ENCODE data around the gene PCDH9.

- TF ChIP-seq CTCF (IDR thresholded peaks at IDR 0.05; ENCODE audit: low read depth, low read length) (no peak), EZH2phosphoT487 (IDR thresholded peaks at IDR 0.05; ENCODE audit: low read depth) (no peak)
Measured at GRCh38 chr13:66262330-66262729, 967.8 kb downstream of the PCDH9 start.

Data from OCI-LY3 (cell line).